GM12878 (cell line): ENCODE measurements around the gene CACNA2D3. TPM values are rescaled to one million over a fixed set of nuclear protein-coding genes. Genes with fewer than 3 reads are reported as not detected.

Experiments
- ATAC-seq: fragments of 200-7000 bp; cut with Tn5 transposase; 3 replicates; pipeline ENCODE4 v1.9.1; 2020; ENCODE audit warnings: mild to moderate bottlenecking, moderate library complexity
- BruUV-seq: library from RNA; stranded (reverse); fragments of 400-500 nt; replicated peaks from 2 replicates; lab custom pipeline; 2021; lab: Mats Ljungman, UMichigan
- CTCF ChIA-PET: fragments of 300-600 bp; sonication (Branson Sonifier 250); formaldehyde crosslinking; extraction: SDS; loops from one replicate; lab custom pipeline; 2021; ENCODE audit warnings: inconsistent platforms; lab: Yijun Ruan, JAX
- POLR2A ChIA-PET: fragments of 350-600 bp; formaldehyde crosslinking; extraction: SDS; loops from one replicate; lab custom pipeline; 2021; ENCODE audit warnings: inconsistent platforms; lab: Charles Lee
- RAD21 ChIA-PET: fragments of 300-600 bp; sonication (Branson Sonifier 250); formaldehyde crosslinking; loops from one replicate; lab custom pipeline; 2023; ENCODE audit warnings: antibody characterized with exemption; ENCODE audit not compliant: unreplicated experiment; lab: Charles Lee
- SMC1A ChIA-PET: fragments of 300-600 bp; sonication (Branson Sonifier 250); formaldehyde crosslinking; loops from one replicate; lab custom pipeline; 2023; ENCODE audit not compliant: unreplicated experiment, uncharacterized antibody; lab: Charles Lee
- DNase-seq: peaks from one replicate; pipeline ENCODE4 v3.0.0-alpha.2; 2011; ENCODE audit warnings: low read depth, low spot score
- FAIRE-seq: peaks from 3 replicates; lab custom pipeline; 2011; peaks lifted over from hg19 to GRCh38; lab: Jason Lieb, UNC
- H2AFZ ChIP-seq: 2 replicates; pipeline ENCODE4 v1.6.0; 2011; ENCODE audit warnings: low read depth, low read length, control low read depth; ENCODE audit not compliant: control insufficient read depth
- H3K27ac ChIP-seq: 2 replicates; pipeline ENCODE4 v1.5.1; 2011; ENCODE audit warnings: control low read depth; ENCODE audit not compliant: control insufficient read depth, insufficient read depth
- H3K27me3 ChIP-seq, 2 experiments: replicated peaks in 1 of 2; 2 replicates each; pipeline versions ENCODE4 v1.6.0 to v1.6.1; 2011; ENCODE audit warnings: low read length in 1 of 2; ENCODE audit not compliant: control insufficient read depth in 2 of 2, insufficient read depth in 2 of 2
- H3K36me3 ChIP-seq, 2 experiments: 2 replicates each; pipeline ENCODE4 v1.5.1; 2011; ENCODE audit warnings: low read length in 1 of 2; ENCODE audit not compliant: control insufficient read depth in 2 of 2, insufficient read depth in 2 of 2
- H3K4me1 ChIP-seq: 2 replicates; pipeline ENCODE4 v1.6.1; 2011; ENCODE audit warnings: mild to moderate bottlenecking, low read length, moderate library complexity, mixed read lengths; ENCODE audit not compliant: control insufficient read depth, insufficient read depth
- H3K4me2 ChIP-seq: 2 replicates; pipeline ENCODE4 v1.6.0; 2011; ENCODE audit warnings: control low read depth; ENCODE audit not compliant: control insufficient read depth, insufficient read depth
- H3K4me3 ChIP-seq: fragments of 200-600 bp; sonication (generic); 2 replicates; pipeline ENCODE4 v1.5.1; 2016
- H3K79me2 ChIP-seq: 2 replicates; pipeline ENCODE4 v1.6.0; 2011; ENCODE audit warnings: low read length; ENCODE audit not compliant: control insufficient read depth, insufficient read depth
- H3K9ac ChIP-seq: 2 replicates; pipeline ENCODE4 v1.8.0; 2011; ENCODE audit warnings: low read length, control low read depth, mixed read lengths; ENCODE audit not compliant: control insufficient read depth, insufficient read depth
- H3K9me3 ChIP-seq: replicated peaks from 3 replicates; pipeline ENCODE4 v1.5.1; 2011; ENCODE audit warnings: mild to moderate bottlenecking, low read length; ENCODE audit not compliant: control insufficient read depth, insufficient read depth
- H4K20me1 ChIP-seq: 2 replicates; pipeline ENCODE4 v1.6.0; 2011; ENCODE audit not compliant: control insufficient read depth, insufficient read depth
- CREB1 ChIP-seq: IDR thresholded peaks from 2 replicates; pipeline ENCODE4 v1.6.1; 2012; ENCODE audit warnings: low read depth, mild to moderate bottlenecking, inconsistent platforms
- MEF2B ChIP-seq: fragments of 450-650 bp; IDR thresholded peaks from 2 replicates; pipeline ENCODE4 v1.6.1; 2018; ENCODE audit warnings: mild to moderate bottlenecking, moderate library complexity; ENCODE audit not compliant: partially characterized antibody, poor library complexity, severe bottlenecking
- POU2F2 ChIP-seq: IDR thresholded peaks from 3 replicates; pipeline ENCODE4 v1.6.1; 2011; ENCODE audit warnings: low read depth, mild to moderate bottlenecking, low read length, borderline replicate concordance
- RBBP5 ChIP-seq: fragments of 200-600 bp; sonication (generic); conservative IDR thresholded peaks from 2 replicates; pipeline ENCODE4 v1.6.1; 2016
- RFX5 ChIP-seq: IDR thresholded peaks from 2 replicates; pipeline ENCODE4 v1.6.1; 2011; ENCODE audit warnings: low read depth, low read length, improper control_type of control experiment
- SMAD5 ChIP-seq: IDR thresholded peaks from 2 replicates; pipeline ENCODE4 v1.6.1; 2016; ENCODE audit warnings: antibody characterized with exemption, low read depth
- TAF1 ChIP-seq: IDR thresholded peaks from 2 replicates; pipeline ENCODE4 v1.6.1; 2011; ENCODE audit warnings: mild to moderate bottlenecking, low read depth, low read length, borderline replicate concordance
- TARDBP ChIP-seq: IDR thresholded peaks from 2 replicates; pipeline ENCODE4 v1.6.1; 2016; ENCODE audit warnings: borderline replicate concordance
- TBL1XR1 ChIP-seq: IDR thresholded peaks from 2 replicates; pipeline ENCODE4 v1.6.1; 2012; ENCODE audit warnings: low read depth, low read length, improper control_type of control experiment
- ZBED1 ChIP-seq: IDR thresholded peaks from 2 replicates; pipeline ENCODE4 v1.6.1; 2016; ENCODE audit warnings: borderline replicate concordance
- ZNF622 ChIP-seq: fragments of 450-650 bp; IDR thresholded peaks from 2 replicates; pipeline ENCODE4 v1.6.1; 2017; ENCODE audit warnings: mild to moderate bottlenecking, inconsistent platforms
- WGBS: methylation state at CpG from one replicate; pipeline ENCODE4 v1.1.6; 2016; ENCODE audit warnings: low lambda C conversion rate; ENCODE audit not compliant: insufficient replicate concordance, insufficient coverage; ENCODE audit errors: missing lambda C conversion rate; 5-methylcytosine and 5-hydroxymethylcytosine counted together
- in situ Hi-C: fragments of 300-500 bp; cut with MboI; formaldehyde crosslinking; loops from 9 replicates; pipeline ENCODE4 v1.14.3; 2018; ENCODE audit warnings: mixed read lengths
- intact Hi-C: fragments of 100-400 bp; cut with micrococcal nuclease; formaldehyde crosslinking; loops from one replicate; pipeline ENCODE4 v1.14.2; 2022; ENCODE audit not compliant: unreplicated experiment
- polyA plus RNA-seq, 11 experiments: library from polyadenylated mRNA; depleted of rRNA in 4 of 11; unstranded in 6 of 11; stranded (reverse) in 5 of 11; fragments of >200 nt; fragmentation: Nextera tagmentation in 4 of 11; fragmentation: Illumina TruSeq in 1 of 11; extraction: Ambion mirVana in 4 of 11; extraction: Trizol in 1 of 11; gene quantifications; 1 replicate in 1 of 11; 2 replicates in 10 of 11; pipeline versions ENCODE4 v1.2.1 to v1.2.3, GENCODE V29; 2011 to 2016; ENCODE audit warnings: inconsistent platforms in 2 of 11, missing spikeins in 2 of 11, low read depth in 1 of 11
- total RNA-seq, 4 experiments: library from RNA; depleted of rRNA in 3 of 4; stranded (reverse); fragments of >200 nt in 3 of 4; fragmentation: Illumina TruSeq in 1 of 4; extraction: Trizol in 1 of 4; gene quantifications; 2 replicates each; pipeline versions ENCODE4 v1.2.1 to v1.2.3, GENCODE V29; 2013 to 2021
- TF ChIP-seq, protein P1 (sequence below): fragments of 150-350 bp; IDR thresholded peaks from 2 replicates; pipeline ENCODE4 v1.6.1; 2014; ENCODE audit warnings: mild to moderate bottlenecking, low read depth, low read length
- TF ChIP-seq, protein P2 (sequence below): fragments of 450-650 bp; IDR thresholded peaks from 2 replicates; pipeline ENCODE4 v1.6.1; 2014; ENCODE audit warnings: mild to moderate bottlenecking
- TF ChIP-seq, protein P3 (sequence below): fragments of 450-650 bp; IDR thresholded peaks from 2 replicates; pipeline ENCODE4 v1.6.1; 2017; ENCODE audit warnings: low read depth, mild to moderate bottlenecking, moderate library complexity
- TF ChIP-seq, protein P4 (sequence below): fragments of 450-650 bp; formaldehyde crosslinking; IDR thresholded peaks from 2 replicates; pipeline ENCODE4 v1.5.0; 2022; ENCODE audit warnings: mild to moderate bottlenecking, missing genetic modification characterization
- TF ChIP-seq, protein P5 (sequence below): IDR thresholded peaks from 2 replicates; pipeline ENCODE4 v1.6.1; 2011; ENCODE audit warnings: mild to moderate bottlenecking, low read depth, low read length, moderate library complexity; ENCODE audit not compliant: insufficient replicate concordance

Gene CACNA2D3
- total and polyA plus RNA-seq, 10 of the 15 experiments (the other 5 are each of a cell fraction or from before 2014, with no cell fraction given) = not detected

DNA sequence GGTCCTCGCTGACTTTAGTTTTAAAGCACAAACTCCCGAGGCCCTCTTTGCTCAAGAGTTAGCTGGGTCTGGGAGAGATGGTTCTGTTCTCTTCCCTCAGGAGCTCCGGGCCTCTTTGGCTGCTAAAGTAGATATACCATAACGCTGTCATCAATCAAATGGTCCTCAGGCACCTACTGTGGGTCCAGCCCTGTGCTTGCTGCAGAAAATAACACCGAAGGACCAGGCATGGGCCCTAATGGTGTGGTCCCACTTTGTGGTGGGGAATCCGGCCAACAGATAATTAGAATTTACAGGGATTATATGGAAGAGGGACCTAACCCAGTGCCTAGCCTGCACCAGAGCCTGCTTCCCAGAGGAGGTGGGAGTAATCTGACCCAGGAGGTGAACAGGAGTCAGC, 458.1 kb downstream of the CACNA2D3 start (continued):
- TF ChIP-seq, protein P1, sequence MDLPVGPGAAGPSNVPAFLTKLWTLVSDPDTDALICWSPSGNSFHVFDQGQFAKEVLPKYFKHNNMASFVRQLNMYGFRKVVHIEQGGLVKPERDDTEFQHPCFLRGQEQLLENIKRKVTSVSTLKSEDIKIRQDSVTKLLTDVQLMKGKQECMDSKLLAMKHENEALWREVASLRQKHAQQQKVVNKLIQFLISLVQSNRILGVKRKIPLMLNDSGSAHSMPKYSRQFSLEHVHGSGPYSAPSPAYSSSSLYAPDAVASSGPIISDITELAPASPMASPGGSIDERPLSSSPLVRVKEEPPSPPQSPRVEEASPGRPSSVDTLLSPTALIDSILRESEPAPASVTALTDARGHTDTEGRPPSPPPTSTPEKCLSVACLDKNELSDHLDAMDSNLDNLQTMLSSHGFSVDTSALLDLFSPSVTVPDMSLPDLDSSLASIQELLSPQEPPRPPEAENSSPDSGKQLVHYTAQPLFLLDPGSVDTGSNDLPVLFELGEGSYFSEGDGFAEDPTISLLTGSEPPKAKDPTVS = no peak
- TF ChIP-seq, protein P2, sequence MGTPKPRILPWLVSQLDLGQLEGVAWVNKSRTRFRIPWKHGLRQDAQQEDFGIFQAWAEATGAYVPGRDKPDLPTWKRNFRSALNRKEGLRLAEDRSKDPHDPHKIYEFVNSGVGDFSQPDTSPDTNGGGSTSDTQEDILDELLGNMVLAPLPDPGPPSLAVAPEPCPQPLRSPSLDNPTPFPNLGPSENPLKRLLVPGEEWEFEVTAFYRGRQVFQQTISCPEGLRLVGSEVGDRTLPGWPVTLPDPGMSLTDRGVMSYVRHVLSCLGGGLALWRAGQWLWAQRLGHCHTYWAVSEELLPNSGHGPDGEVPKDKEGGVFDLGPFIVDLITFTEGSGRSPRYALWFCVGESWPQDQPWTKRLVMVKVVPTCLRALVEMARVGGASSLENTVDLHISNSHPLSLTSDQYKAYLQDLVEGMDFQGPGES = no peak
- TF ChIP-seq, protein P3, sequence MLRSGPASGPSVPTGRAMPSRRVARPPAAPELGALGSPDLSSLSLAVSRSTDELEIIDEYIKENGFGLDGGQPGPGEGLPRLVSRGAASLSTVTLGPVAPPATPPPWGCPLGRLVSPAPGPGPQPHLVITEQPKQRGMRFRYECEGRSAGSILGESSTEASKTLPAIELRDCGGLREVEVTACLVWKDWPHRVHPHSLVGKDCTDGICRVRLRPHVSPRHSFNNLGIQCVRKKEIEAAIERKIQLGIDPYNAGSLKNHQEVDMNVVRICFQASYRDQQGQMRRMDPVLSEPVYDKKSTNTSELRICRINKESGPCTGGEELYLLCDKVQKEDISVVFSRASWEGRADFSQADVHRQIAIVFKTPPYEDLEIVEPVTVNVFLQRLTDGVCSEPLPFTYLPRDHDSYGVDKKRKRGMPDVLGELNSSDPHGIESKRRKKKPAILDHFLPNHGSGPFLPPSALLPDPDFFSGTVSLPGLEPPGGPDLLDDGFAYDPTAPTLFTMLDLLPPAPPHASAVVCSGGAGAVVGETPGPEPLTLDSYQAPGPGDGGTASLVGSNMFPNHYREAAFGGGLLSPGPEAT = no peak

DNA sequence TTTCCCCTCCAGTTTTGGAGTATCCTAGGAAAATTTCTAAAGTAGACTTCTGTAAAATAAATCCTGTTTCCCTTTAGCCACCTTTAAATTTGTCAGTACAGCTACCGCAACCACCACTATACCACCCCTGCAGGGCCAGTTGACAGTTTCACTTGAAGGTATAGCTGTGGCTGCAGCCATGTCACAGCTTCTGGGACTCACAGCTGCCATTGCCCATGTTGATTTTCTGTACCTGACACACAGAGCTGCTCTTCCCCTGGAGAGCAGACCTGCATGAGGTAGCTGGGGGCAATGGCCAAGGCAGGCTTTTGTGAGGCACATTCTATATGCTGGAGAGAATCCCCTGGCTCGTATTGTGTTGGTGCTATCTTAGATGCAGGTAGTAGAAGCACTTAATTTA, 460.1 kb downstream of the CACNA2D3 start:
- POLR2A ChIA-PET = no interaction called here
- intact Hi-C loops (no loop called here), in situ Hi-C loops (no loop called here)
- SMC1A ChIA-PET = no interaction called here
- no peaks in the 10 kb centered on the region for H3K79me2 ChIP-seq
- H3K27me3 ChIP-seq = no peaks in the 10 kb centered on the region
- no peak overlapping the region for H3K4me3 ChIP-seq
- no peaks in the 10 kb centered on the region for H3K9me3 ChIP-seq
- no peaks in the 10 kb centered on the region for H3K36me3 ChIP-seq
- no peak overlapping the region for H2AFZ ChIP-seq
- WGBS = 25% methylated on average over 2 of the region's 2 CpGs
- no peaks in the 10 kb centered on the region for H3K4me1 ChIP-seq
- no peak overlapping the region for H3K27ac ChIP-seq
- CTCF ChIA-PET = no interaction called here
- no peak for FAIRE-seq
- H4K20me1 ChIP-seq = no peaks in the 10 kb centered on the region
- DNase-seq = no peak
- no peak overlapping the region for H3K4me2 ChIP-seq
- RAD21 ChIA-PET = no interaction called here
- no peak for ATAC-seq
- no peak overlapping the region for H3K9ac ChIP-seq
- no TSS peak for BruUV-seq
- TF ChIP-seq TAF1 (no peak), ZNF622 (no peak), MEF2B (no peak), SMAD5 (no peak), RBBP5 (no peak), TARDBP (no peak), TBL1XR1 (no peak), POU2F2 (no peak), ZBED1 (no peak), RFX5 (no peak), CREB1 (no peak)
- TF ChIP-seq, protein P4, sequence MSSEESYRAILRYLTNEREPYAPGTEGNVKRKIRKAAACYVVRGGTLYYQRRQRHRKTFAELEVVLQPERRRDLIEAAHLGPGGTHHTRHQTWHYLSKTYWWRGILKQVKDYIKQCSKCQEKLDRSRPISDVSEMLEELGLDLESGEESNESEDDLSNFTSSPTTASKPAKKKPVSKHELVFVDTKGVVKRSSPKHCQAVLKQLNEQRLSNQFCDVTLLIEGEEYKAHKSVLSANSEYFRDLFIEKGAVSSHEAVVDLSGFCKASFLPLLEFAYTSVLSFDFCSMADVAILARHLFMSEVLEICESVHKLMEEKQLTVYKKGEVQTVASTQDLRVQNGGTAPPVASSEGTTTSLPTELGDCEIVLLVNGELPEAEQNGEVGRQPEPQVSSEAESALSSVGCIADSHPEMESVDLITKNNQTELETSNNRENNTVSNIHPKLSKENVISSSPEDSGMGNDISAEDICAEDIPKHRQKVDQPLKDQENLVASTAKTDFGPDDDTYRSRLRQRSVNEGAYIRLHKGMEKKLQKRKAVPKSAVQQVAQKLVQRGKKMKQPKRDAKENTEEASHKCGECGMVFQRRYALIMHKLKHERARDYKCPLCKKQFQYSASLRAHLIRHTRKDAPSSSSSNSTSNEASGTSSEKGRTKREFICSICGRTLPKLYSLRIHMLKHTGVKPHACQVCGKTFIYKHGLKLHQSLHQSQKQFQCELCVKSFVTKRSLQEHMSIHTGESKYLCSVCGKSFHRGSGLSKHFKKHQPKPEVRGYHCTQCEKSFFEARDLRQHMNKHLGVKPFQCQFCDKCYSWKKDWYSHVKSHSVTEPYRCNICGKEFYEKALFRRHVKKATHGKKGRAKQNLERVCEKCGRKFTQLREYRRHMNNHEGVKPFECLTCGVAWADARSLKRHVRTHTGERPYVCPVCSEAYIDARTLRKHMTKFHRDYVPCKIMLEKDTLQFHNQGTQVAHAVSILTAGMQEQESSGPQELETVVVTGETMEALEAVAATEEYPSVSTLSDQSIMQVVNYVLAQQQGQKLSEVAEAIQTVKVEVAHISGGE (CRISPR knock-in tag) = no peak
- TF ChIP-seq, protein P5, sequence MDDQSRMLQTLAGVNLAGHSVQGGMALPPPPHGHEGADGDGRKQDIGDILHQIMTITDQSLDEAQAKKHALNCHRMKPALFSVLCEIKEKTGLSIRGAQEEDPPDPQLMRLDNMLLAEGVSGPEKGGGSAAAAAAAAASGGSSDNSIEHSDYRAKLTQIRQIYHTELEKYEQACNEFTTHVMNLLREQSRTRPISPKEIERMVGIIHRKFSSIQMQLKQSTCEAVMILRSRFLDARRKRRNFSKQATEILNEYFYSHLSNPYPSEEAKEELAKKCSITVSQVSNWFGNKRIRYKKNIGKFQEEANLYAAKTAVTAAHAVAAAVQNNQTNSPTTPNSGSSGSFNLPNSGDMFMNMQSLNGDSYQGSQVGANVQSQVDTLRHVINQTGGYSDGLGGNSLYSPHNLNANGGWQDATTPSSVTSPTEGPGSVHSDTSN = no peak
